Measurements from ENCODE around the gene MAGEA11.
"Not testable (repeated sequence)": the region's sequence is repeated elsewhere in the genome, so short reads cannot be mapped to it uniquely, and the experiment has no call there.

Gene MAGEA11, protein sequence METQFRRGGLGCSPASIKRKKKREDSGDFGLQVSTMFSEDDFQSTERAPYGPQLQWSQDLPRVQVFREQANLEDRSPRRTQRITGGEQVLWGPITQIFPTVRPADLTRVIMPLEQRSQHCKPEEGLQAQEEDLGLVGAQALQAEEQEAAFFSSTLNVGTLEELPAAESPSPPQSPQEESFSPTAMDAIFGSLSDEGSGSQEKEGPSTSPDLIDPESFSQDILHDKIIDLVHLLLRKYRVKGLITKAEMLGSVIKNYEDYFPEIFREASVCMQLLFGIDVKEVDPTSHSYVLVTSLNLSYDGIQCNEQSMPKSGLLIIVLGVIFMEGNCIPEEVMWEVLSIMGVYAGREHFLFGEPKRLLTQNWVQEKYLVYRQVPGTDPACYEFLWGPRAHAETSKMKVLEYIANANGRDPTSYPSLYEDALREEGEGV
- long read RNA-seq, donor 1, partial matches to known transcripts: 5 of 5 reads
- long read RNA-seq, donor 1, other reads (novel, unspliced or antisense): 0 of 5 reads
- long read RNA-seq, donor 2: 0 reads
- long read RNA-seq, donor 3: 0 reads
- long read RNA-seq, donor 4: 0 reads
- long read RNA-seq, donor 5: 0 reads
- long read RNA-seq, donor 6: 0 reads
- long read RNA-seq, donor 7, partial matches to known transcripts: 5 of 5 reads
- long read RNA-seq, donor 7, other reads (novel, unspliced or antisense): 0 of 5 reads
- long read RNA-seq, donor 8: 0 reads

- DNase-seq: no peak
Measured at GRCh38 chrX:149711545-149712236, at the start of gene MAGEA11. Gene MAGEA11 (plus strand): TSS chrX:149712060. CDS start chrX:149713160, 1,100 bp downstream.

- not testable (repeated sequence) for DNase-seq
Measured at GRCh38 chrX:149675088-149675487, 36.8 kb upstream of the MAGEA11 start.

- not testable (repeated sequence) for DNase-seq
Measured at GRCh38 chrX:149675554-149675953, 36.3 kb upstream of the MAGEA11 start.

- not testable (repeated sequence) for DNase-seq
Measured at GRCh38 chrX:149679164-149679678, 32.6 kb upstream of the MAGEA11 start.

- no peak for DNase-seq
Measured at GRCh38 chrX:149681182-149681581, 30.7 kb upstream of the MAGEA11 start.

DNA sequence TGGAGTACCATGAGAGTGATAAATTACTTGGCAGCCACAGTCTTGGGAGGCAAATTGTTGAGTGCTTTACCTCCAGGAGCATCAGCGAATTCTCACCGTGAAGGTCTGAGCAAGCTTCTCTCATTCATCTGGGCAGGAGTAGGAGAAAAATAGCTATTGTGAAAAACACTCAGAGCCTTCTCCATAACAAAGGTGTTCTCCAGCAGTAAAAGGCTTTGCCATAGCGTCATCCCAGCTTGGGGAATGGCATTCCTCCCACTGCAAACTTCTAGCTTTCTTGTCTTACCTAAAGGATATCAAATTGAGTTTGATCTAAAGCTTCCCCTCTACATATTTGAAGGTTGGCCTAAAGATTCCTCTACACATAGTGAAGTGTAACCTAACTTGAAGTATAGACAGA lies 29.8 kb upstream of the MAGEA11 start:
- DNase-seq: no peak

- no peak for DNase-seq
Measured at GRCh38 chrX:149682956-149683947, 28.6 kb upstream of the MAGEA11 start.

GRCh38 chrX:149683966-149684730 lies 27.7 kb upstream of the MAGEA11 start:
- no peak for DNase-seq

GRCh38 chrX:149687991-149688390 lies 23.9 kb upstream of the MAGEA11 start:
- no peak for DNase-seq

GRCh38 chrX:149688552-149688951 lies 23.3 kb upstream of the MAGEA11 start:
- DNase-seq: no peak

- DNase-seq: no peak
Measured at GRCh38 chrX:149691794-149692193, 20.1 kb upstream of the MAGEA11 start.

- not testable (repeated sequence) for DNase-seq
Measured at GRCh38 chrX:149692686-149693272, 19.1 kb upstream of the MAGEA11 start.

DNA sequence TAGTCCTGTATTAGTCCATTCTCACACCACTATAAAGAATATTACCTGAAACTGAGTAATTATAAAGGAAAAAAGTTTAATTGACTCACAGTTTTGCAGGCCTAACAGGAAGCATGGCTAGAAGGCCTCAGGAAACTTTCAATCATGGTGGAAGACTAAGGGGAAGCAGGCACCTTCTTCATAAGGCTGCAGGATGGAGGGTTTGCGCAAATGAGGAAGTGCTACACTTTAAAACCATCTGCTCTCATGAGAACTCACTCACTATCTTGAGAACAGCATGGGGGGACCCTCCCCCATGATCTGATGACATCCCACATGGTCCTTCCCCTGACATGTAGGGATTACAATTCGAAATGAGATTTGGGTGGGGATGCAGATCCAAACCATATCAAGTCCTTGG lies 12.1 kb upstream of the MAGEA11 start:
- DNase-seq: no peak

DNA sequence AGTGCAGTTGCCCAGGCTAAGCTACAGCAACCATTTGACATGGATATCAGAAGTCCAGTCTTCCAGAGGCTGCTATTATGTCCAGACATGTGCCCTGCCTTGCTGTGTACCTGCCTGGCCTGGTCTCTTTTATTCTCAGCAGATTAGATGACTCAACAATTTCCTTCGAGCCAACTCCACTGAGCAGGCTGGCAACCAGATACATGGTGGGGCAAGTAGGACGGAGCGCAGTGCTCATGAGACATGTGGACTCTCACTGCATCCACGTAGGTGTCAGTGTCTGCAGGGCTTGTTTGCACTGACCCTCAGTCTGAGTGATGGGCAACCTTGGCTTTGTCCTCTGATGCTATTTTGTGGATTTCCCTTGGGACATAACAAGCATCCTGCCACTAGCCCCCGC lies 7.2 kb upstream of the MAGEA11 start:
- DNase-seq: no peak

GRCh38 chrX:149707147-149707901 lies 4.5 kb upstream of the MAGEA11 start:
- DNase-seq: no peak

GRCh38 chrX:149712831-149713230 lies 971 bp downstream of the MAGEA11 start:
- DNase-seq: no peak

- DNase-seq: no peak
Measured at GRCh38 chrX:149713279-149714050, 1.6 kb downstream of the MAGEA11 start.

- no peak for DNase-seq
Measured at GRCh38 chrX:149715468-149715867, 3.6 kb downstream of the MAGEA11 start.

DNA sequence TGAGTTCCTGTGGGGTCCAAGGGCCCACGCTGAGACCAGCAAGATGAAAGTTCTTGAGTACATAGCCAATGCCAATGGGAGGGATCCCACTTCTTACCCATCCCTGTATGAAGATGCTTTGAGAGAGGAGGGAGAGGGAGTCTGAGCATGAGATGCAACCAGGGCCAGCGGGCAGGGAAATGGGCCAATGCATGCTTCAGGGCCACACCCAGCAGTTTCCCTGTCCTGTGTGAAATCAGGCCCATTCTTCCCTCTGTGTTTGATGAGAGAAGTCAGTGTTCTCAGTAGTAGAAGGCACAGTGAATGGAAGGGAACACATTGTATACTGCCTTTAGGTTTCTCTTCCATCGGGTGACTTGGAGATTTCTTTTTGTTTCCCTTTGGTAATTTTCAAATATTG lies 4.8 kb downstream of the MAGEA11 start:
- no peak for DNase-seq
